HepG2 (cell line): ENCODE results near the gene C17orf58. TPM values are rescaled to one million over a fixed set of nuclear protein-coding genes. Genes with fewer than 3 reads are reported as not detected.
A peak's percentile ranks its signal among the peaks of the same experiment; 100 is the strongest.

Experiments
- ATRX ChIP-seq: sonication (generic); formaldehyde crosslinking; IDR thresholded peaks from 2 replicates; pipeline ENCODE4 v1.4.0; 2020; ENCODE audit warnings: missing genetic modification reagents, borderline replicate concordance
- FOXK1 ChIP-seq: sonication (generic); formaldehyde crosslinking; IDR thresholded peaks from 2 replicates; pipeline ENCODE4 v1.4.0; 2020; ENCODE audit warnings: low read depth, missing genetic modification reagents, borderline replicate concordance
- HCFC1 ChIP-seq: fragments of 150-350 bp; IDR thresholded peaks from 2 replicates; pipeline ENCODE4 v1.6.1; 2014; ENCODE audit warnings: low read depth, low read length
- KDM5A ChIP-seq: fragments of 200-600 bp; sonication (generic); IDR thresholded peaks from 2 replicates; pipeline ENCODE4 v1.7.0; 2018; ENCODE audit warnings: antibody characterized with exemption, mild to moderate bottlenecking, low read length, borderline replicate concordance
- NFKB2 ChIP-seq: sonication (generic); formaldehyde crosslinking; IDR thresholded peaks from 2 replicates; pipeline ENCODE4 v1.4.0; 2020; ENCODE audit warnings: missing genetic modification reagents, borderline replicate concordance
- RNF2 ChIP-seq: fragments of 450-650 bp; conservative IDR thresholded peaks from 2 replicates; pipeline ENCODE4 v1.6.1; 2016; ENCODE audit warnings: low read depth
- SALL1 ChIP-seq: sonication (generic); formaldehyde crosslinking; IDR thresholded peaks from 2 replicates; pipeline ENCODE4 v1.8.0; 2022; ENCODE audit warnings: mild to moderate bottlenecking, missing genetic modification reagents
- SKI ChIP-seq: fragments of 450-650 bp; IDR thresholded peaks from one replicate; pipeline ENCODE4 v1.6.1; 2018; ENCODE audit warnings: mild to moderate bottlenecking; ENCODE audit not compliant: partially characterized antibody
- ZBTB14 ChIP-seq: sonication (generic); formaldehyde crosslinking; IDR thresholded peaks from 2 replicates; pipeline ENCODE4 v1.4.0; 2020; ENCODE audit warnings: missing genetic modification reagents
- ZNF687 ChIP-seq: sonication (generic); formaldehyde crosslinking; IDR thresholded peaks from 2 replicates; pipeline ENCODE4 v1.5.1; 2020; ENCODE audit warnings: mild to moderate bottlenecking, missing genetic modification reagents, moderate library complexity
- ZNF790 ChIP-seq: sonication (generic); formaldehyde crosslinking; IDR thresholded peaks from 2 replicates; pipeline ENCODE4 v1.8.0; 2022; ENCODE audit warnings: missing genetic modification reagents, mild to moderate bottlenecking, borderline replicate concordance
- ZSCAN9 ChIP-seq: IDR thresholded peaks from 2 replicates; pipeline ENCODE4 v1.6.1; 2016; ENCODE audit warnings: borderline replicate concordance
- polyA plus RNA-seq, 8 experiments: library from polyadenylated mRNA; depleted of rRNA in 3 of 8; stranded (reverse) in 7 of 8; unstranded in 1 of 8; fragments of >200 nt; fragmentation: Illumina TruSeq in 4 of 8; extraction: Trizol in 4 of 8; gene quantifications; 2 replicates each; pipeline versions ENCODE4 v1.2.1 to v1.2.3, GENCODE V29; 2011 to 2016; ENCODE audit warnings: low read depth in 4 of 8, missing spikeins in 1 of 8, mixed read lengths in 1 of 8; ENCODE audit not compliant: insufficient read depth in 1 of 8
- total RNA-seq, 5 experiments: library from RNA; depleted of rRNA; stranded (reverse); fragments of >200 nt; fragmentation: Illumina TruSeq; extraction: Trizol; gene quantifications; 2 replicates each; pipeline ENCODE4 v1.2.3, GENCODE V29; 2016; ENCODE audit warnings: low read depth in 1 of 5
- TF ChIP-seq, protein P1 (sequence below): sonication (generic); formaldehyde crosslinking; IDR thresholded peaks from 2 replicates; pipeline ENCODE4 v1.4.0; 2020; ENCODE audit warnings: mild to moderate bottlenecking, missing genetic modification reagents
- TF ChIP-seq, protein P2 (sequence below): sonication (generic); formaldehyde crosslinking; IDR thresholded peaks from 2 replicates; pipeline ENCODE4 v1.4.0; 2020; ENCODE audit warnings: missing genetic modification reagents, borderline replicate concordance
- TF ChIP-seq, protein P3 (sequence below): sonication (generic); formaldehyde crosslinking; IDR thresholded peaks from 2 replicates; pipeline ENCODE4 v1.5.0; 2020; ENCODE audit warnings: missing genetic modification reagents, mild to moderate bottlenecking, borderline replicate concordance
- TF ChIP-seq, protein P4 (sequence below): sonication (generic); formaldehyde crosslinking; IDR thresholded peaks from 2 replicates; pipeline ENCODE4 v1.8.0; 2023; ENCODE audit warnings: mild to moderate bottlenecking, missing genetic modification reagents
- TF ChIP-seq, protein P5 (sequence below): sonication (generic); formaldehyde crosslinking; conservative IDR thresholded peaks from 2 replicates; pipeline ENCODE4 v1.4.0; 2020; ENCODE audit warnings: missing genetic modification reagents

The C17orf58 gene
- total and polyA plus RNA-seq, 2 of the 13 experiments (the other 11 are each of a cell fraction or from before 2014, with no cell fraction given), result 15.6 to 15.8 TPM

- TF ChIP-seq ZNF687 (CRISPR knock-in tag) (peak; percentile 83), FOXK1 (CRISPR knock-in tag) (no peak), SALL1 (peak; percentile 63), ZNF790 (CRISPR knock-in tag) (peak; percentile 70; the same call in 1 of the 2 replicates), RNF2 (peak; percentile 32; the same call in 1 of the 2 replicates), ZBTB14 (CRISPR knock-in tag) (peak; percentile 78), SKI (no peak), NFKB2 (CRISPR knock-in tag) (peak; percentile 69; the same call in 1 of the 2 replicates), KDM5A (peak; percentile 55; the same call in 1 of the 2 replicates), ATRX (CRISPR knock-in tag) (no peak), ZSCAN9 (peak; percentile 26; the same call in 1 of the 2 replicates), HCFC1 (no peak)
- TF ChIP-seq, protein P1, sequence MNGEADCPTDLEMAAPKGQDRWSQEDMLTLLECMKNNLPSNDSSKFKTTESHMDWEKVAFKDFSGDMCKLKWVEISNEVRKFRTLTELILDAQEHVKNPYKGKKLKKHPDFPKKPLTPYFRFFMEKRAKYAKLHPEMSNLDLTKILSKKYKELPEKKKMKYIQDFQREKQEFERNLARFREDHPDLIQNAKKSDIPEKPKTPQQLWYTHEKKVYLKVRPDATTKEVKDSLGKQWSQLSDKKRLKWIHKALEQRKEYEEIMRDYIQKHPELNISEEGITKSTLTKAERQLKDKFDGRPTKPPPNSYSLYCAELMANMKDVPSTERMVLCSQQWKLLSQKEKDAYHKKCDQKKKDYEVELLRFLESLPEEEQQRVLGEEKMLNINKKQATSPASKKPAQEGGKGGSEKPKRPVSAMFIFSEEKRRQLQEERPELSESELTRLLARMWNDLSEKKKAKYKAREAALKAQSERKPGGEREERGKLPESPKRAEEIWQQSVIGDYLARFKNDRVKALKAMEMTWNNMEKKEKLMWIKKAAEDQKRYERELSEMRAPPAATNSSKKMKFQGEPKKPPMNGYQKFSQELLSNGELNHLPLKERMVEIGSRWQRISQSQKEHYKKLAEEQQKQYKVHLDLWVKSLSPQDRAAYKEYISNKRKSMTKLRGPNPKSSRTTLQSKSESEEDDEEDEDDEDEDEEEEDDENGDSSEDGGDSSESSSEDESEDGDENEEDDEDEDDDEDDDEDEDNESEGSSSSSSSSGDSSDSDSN (CRISPR knock-in tag), result peak; percentile 38
- TF ChIP-seq, protein P2, sequence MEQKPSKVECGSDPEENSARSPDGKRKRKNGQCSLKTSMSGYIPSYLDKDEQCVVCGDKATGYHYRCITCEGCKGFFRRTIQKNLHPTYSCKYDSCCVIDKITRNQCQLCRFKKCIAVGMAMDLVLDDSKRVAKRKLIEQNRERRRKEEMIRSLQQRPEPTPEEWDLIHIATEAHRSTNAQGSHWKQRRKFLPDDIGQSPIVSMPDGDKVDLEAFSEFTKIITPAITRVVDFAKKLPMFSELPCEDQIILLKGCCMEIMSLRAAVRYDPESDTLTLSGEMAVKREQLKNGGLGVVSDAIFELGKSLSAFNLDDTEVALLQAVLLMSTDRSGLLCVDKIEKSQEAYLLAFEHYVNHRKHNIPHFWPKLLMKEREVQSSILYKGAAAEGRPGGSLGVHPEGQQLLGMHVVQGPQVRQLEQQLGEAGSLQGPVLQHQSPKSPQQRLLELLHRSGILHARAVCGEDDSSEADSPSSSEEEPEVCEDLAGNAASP (CRISPR knock-in tag), result peak; percentile 12; the same call in 1 of the 2 replicates
- TF ChIP-seq, protein P3, sequence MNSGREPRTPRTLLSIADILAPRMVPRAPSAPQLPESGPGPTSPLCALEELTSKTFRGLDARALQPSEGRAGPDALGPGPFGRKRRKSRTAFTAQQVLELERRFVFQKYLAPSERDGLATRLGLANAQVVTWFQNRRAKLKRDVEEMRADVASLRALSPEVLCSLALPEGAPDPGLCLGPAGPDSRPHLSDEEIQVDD, result 0 out of 2 replicates have a peak, but pooled peaks have one; percentile 48
- TF ChIP-seq, protein P4, sequence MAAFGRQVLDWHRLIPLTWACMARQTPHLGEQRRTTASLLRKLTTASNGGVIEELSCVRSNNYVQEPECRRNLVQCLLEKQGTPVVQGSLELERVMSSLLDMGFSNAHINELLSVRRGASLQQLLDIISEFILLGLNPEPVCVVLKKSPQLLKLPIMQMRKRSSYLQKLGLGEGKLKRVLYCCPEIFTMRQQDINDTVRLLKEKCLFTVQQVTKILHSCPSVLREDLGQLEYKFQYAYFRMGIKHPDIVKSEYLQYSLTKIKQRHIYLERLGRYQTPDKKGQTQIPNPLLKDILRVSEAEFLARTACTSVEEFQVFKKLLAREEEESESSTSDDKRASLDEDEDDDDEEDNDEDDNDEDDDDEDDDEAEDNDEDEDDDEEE (CRISPR knock-in tag), result peak; percentile 80; the same call in 1 of the 2 replicates
- TF ChIP-seq, protein P5, sequence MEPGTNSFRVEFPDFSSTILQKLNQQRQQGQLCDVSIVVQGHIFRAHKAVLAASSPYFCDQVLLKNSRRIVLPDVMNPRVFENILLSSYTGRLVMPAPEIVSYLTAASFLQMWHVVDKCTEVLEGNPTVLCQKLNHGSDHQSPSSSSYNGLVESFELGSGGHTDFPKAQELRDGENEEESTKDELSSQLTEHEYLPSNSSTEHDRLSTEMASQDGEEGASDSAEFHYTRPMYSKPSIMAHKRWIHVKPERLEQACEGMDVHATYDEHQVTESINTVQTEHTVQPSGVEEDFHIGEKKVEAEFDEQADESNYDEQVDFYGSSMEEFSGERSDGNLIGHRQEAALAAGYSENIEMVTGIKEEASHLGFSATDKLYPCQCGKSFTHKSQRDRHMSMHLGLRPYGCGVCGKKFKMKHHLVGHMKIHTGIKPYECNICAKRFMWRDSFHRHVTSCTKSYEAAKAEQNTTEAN (CRISPR knock-in tag), result 0 out of 2 replicates have a peak, but pooled peaks have one; percentile 33
Observed at GRCh38 chr17:67993998-67994361, 2.3 kb downstream of the C17orf58 start (continued).
